ENCODE measurements around the gene TSPEAR.
"Not testable (repeated sequence)": the region's sequence is repeated elsewhere in the genome, so short reads cannot be mapped to it uniquely, and the experiment has no call there.

The TSPEAR gene

GRCh38 chr21:44508426-44508710 is 203.0 kb downstream of the TSPEAR start:
- H3K4me1 ChIP-seq (ENCODE audit: control insufficient read depth, insufficient read depth, low read length), result no peaks in the 10 kb centered on the region; the same call in 1 of the 2 replicates
- H3K27me3 ChIP-seq (ENCODE audit: control insufficient read depth, insufficient read depth, low read length), result no peaks in the 10 kb centered on the region
- no peaks in the 10 kb centered on the region; the same call in 1 of the 2 replicates for H3K36me3 ChIP-seq (ENCODE audit: control insufficient read depth, insufficient read depth, low read length)
- H3K4me3 ChIP-seq (ENCODE audit: low read length), result no peak overlapping the region
- H3K9me3 ChIP-seq (ENCODE audit: control insufficient read depth, insufficient read depth, low read length), result no peaks in the 10 kb centered on the region
- no peak overlapping the region for H3K27ac ChIP-seq (ENCODE audit: low read length)
- WGBS (ENCODE audit: insufficient coverage, insufficient read length), result no CpG with 5 or more reads among the region's 9 CpGs
- DNase-seq (ENCODE audit: low read depth, low spot score), result no peak

- Histone ChIP-seq H3K36me3 (ENCODE audit: control insufficient read depth, insufficient read depth, low read length) (no peaks in the 10 kb centered on the region; the same call in 1 of the 2 replicates), H3K4me1 (ENCODE audit: control insufficient read depth, insufficient read depth, low read length) (no peaks in the 10 kb centered on the region; the same call in 1 of the 2 replicates), H3K4me3 (ENCODE audit: low read length) (no peak overlapping the region), H3K9me3 (ENCODE audit: control insufficient read depth, insufficient read depth, low read length) (no peaks in the 10 kb centered on the region), H3K27ac (ENCODE audit: low read length) (no peak overlapping the region), H3K27me3 (ENCODE audit: control insufficient read depth, insufficient read depth, low read length) (no peaks in the 10 kb centered on the region)
- WGBS (ENCODE audit: insufficient coverage, insufficient read length), result no CpG with 5 or more reads among the region's 26 CpGs
- DNase-seq (ENCODE audit: low read depth, low spot score), result no peak
These were observed 203.5 kb downstream of the TSPEAR start for GRCh38 chr21:44507673-44508425.

DNA sequence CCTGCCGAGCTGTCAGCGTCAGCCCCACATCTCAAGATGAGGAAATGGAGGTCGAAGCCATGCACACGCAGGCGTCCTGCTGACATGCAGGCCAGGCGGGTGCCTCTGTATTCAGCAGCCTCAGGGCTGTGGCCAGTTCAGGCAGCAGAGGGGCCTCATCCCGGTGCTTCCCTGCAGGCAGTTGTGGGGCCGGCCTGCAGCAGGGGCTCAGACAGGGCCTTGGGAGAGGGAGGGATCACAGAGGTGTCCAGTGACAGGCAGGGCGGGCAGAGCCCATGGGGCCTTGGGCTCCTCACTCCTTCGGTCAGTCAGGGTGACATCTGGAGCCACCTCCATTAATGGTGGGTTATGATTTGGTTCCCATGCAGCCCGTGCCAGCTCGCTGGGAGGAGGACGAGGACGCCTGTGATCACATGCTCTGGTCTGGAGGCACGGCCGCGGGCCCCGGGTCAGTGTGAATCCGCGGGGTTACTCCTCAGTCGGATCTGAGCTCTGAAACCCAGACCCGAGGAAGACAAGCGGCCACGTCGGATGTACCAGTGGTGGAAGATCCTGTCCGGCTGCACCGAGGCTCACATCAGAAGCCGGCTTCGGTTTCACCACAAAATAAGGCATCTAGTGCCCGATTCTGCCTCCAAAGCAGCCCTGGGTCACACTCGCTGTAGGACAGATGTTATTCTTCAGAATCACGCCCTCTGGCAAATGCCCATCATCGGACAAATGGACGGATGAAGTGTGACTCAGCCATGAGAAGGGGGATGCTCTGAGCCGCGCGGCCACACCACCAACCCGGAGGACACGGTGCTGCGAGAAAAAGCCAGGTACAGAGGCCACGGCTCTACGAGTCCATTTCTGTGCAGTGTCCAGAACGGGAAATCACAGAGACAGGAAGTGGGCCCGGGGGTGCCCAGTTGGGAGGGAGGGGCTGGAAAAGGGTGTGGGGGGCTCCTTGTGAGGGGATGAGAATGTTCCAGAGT is 204.8 kb downstream of the TSPEAR start:
- no peaks in the 10 kb centered on the region; the same call in 1 of the 2 replicates for H3K4me1 ChIP-seq (ENCODE audit: control insufficient read depth, insufficient read depth, low read length)
- no peak overlapping the region for H3K27ac ChIP-seq (ENCODE audit: low read length)

DNA sequence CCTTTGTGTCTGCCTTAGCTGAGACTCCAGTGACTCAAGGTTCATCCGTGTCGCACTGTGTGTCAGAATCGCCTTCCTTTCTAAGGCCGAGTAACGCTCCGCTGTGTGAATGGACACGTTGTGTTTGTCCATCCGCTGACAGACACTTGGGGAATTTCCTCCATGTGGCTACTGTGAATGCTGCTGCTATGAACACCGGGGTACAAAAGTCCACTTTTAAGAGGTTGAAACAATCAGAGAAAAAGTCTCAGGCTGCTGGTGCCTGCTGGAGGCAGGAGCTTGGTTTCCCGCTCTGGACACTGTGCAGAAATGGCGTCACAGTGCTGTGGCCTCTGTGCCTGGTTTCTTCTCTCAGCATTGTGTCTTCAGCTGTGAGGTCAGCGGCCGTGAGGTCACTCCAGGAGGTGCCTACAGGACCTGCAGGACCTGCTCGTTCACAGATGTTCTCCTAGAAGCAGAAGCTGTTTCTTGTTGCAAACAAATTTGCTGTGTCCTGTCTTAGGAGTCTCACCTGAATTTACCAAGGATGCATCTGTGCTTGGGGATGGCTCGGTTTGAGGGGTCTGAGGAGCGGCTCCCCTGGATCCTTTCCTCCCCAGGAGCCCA is 205.6 kb downstream of the TSPEAR start:
- no peak for DNase-seq (ENCODE audit: low read depth, low spot score)
- H3K36me3 ChIP-seq (ENCODE audit: control insufficient read depth, insufficient read depth, low read length), result no peaks in the 10 kb centered on the region
- H3K4me3 ChIP-seq (ENCODE audit: low read length), result no peak overlapping the region
- no CpG with 5 or more reads among the region's 16 CpGs for WGBS (ENCODE audit: insufficient coverage, insufficient read length)
- no peaks in the 10 kb centered on the region; the same call in 1 of the 2 replicates for H3K4me1 ChIP-seq (ENCODE audit: control insufficient read depth, insufficient read depth, low read length)
- no peak overlapping the region for H3K27ac ChIP-seq (ENCODE audit: low read length)
- no peaks in the 10 kb centered on the region for H3K9me3 ChIP-seq (ENCODE audit: control insufficient read depth, insufficient read depth, low read length)
- no peaks in the 10 kb centered on the region for H3K27me3 ChIP-seq (ENCODE audit: control insufficient read depth, insufficient read depth, low read length)

More for the DNA sequence above, 204.8 kb downstream of the TSPEAR start:
- no peak for DNase-seq (ENCODE audit: low read depth, low spot score)
- WGBS (ENCODE audit: insufficient coverage, insufficient read length), result no CpG with 5 or more reads among the region's 44 CpGs
- Histone ChIP-seq H3K27me3 (ENCODE audit: control insufficient read depth, insufficient read depth, low read length) (no peaks in the 10 kb centered on the region), H3K9me3 (ENCODE audit: control insufficient read depth, insufficient read depth, low read length) (no peaks in the 10 kb centered on the region), H3K4me3 (ENCODE audit: low read length) (no peak overlapping the region; the same call in 1 of the 2 replicates), H3K36me3 (ENCODE audit: control insufficient read depth, insufficient read depth, low read length) (no peaks in the 10 kb centered on the region; the same call in 1 of the 2 replicates)

DNA sequence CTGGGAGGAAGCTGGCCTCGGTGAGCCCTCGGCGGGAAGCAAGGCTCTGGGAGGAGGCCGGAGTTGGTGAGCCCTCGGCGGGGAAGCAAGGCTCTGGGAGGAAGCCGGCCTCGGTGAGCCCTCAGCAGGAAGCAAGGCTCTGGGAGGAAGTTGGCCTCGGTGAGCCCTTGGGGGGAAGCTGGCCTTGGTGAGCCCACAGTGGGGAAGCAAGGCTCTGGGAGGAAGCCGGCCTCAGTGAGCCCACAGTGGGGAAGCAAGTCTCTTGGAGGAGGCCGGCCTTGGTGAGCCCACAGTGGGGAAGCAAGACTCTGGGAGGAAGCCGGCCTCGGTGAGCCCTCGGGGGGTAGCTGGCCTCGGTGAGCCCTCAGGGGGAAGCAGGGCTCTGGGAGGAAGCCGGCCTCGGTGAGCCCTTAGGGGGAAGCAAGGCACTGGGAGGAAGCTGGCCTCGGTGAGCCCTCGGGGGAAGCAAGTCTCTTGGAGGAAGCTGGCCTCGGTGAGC is 207.4 kb downstream of the TSPEAR start:
- H3K27ac ChIP-seq (ENCODE audit: low read length), result no peak overlapping the region
- no CpG with 5 or more reads among the region's 20 CpGs for WGBS (ENCODE audit: insufficient coverage, insufficient read length)
- H3K4me1 ChIP-seq (ENCODE audit: control insufficient read depth, insufficient read depth, low read length), result no peaks in the 10 kb centered on the region; the same call in 1 of the 2 replicates
- no peaks in the 10 kb centered on the region for H3K27me3 ChIP-seq (ENCODE audit: control insufficient read depth, insufficient read depth, low read length)
- DNase-seq (ENCODE audit: low read depth, low spot score), result no peak
- H3K36me3 ChIP-seq (ENCODE audit: control insufficient read depth, insufficient read depth, low read length), result no peaks in the 10 kb centered on the region
- no peaks in the 10 kb centered on the region for H3K9me3 ChIP-seq (ENCODE audit: control insufficient read depth, insufficient read depth, low read length)
- no peak overlapping the region for H3K4me3 ChIP-seq (ENCODE audit: low read length)

DNA sequence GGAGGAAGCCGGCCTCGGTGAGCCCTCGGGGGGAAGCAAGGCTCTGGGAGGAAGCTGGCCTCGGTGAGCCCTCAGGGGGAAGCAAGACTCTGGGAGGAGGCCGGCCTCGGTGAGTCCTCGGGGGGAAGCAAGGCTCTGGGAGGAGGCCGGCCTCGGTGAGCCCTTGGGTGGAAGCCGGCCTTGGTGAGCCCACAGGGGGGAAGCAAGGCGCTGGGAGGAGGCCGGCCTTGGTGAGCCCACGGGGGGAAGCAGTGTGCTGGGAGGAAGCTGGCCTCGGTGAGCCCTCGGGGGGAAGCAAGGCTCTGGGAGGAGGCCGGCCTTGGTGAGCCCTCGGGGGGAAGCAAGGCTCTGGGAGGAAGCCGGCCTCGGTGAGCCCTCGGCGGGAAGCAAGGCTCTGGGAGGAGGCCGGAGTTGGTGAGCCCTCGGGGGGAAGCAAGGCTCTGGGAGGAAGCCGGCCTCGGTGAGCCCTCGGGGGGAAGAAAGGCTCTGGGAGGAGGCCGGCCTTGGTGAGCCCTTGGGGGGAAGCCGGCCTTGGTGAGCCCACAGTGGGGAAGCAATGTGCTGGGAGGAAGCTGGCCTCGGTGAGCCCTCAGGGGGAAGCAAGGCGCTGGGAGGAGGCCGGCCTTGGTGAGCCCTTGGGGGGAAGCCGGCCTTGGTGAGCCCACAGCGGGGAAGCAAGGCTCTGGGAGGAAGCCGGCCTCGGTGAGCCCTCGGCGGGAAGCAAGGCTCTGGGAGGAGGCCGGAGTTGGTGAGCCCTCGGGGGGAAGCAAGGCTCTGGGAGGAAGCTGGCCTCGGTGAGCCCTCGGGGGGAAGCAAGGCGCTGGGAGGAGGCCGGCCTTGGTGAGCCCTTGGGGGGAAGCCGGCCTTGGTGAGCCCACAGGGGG is 208.1 kb downstream of the TSPEAR start:
- not testable (repeated sequence) for H3K27me3 ChIP-seq (ENCODE audit: control insufficient read depth, insufficient read depth, low read length); DNase-seq (ENCODE audit: low read depth, low spot score); H3K36me3 ChIP-seq (ENCODE audit: control insufficient read depth, insufficient read depth, low read length); H3K9me3 ChIP-seq (ENCODE audit: control insufficient read depth, insufficient read depth, low read length); H3K27ac ChIP-seq (ENCODE audit: low read length); H3K4me1 ChIP-seq (ENCODE audit: control insufficient read depth, insufficient read depth, low read length); H3K4me3 ChIP-seq (ENCODE audit: low read length)
- no CpG with 5 or more reads among the region's 44 CpGs for WGBS (ENCODE audit: insufficient coverage, insufficient read length)

GRCh38 chr21:44502171-44502958 is 209.0 kb downstream of the TSPEAR start:
- H3K27ac ChIP-seq (ENCODE audit: low read length), result no peak overlapping the region
- no peak overlapping the region for H3K4me3 ChIP-seq (ENCODE audit: low read length)
- H3K27me3 ChIP-seq (ENCODE audit: control insufficient read depth, insufficient read depth, low read length), result no peaks in the 10 kb centered on the region
- H3K4me1 ChIP-seq (ENCODE audit: control insufficient read depth, insufficient read depth, low read length), result no peaks in the 10 kb centered on the region; the same call in 1 of the 2 replicates
- DNase-seq (ENCODE audit: low read depth, low spot score), result no peak
- WGBS (ENCODE audit: insufficient coverage, insufficient read length), result no CpG with 5 or more reads among the region's 27 CpGs
- H3K36me3 ChIP-seq (ENCODE audit: control insufficient read depth, insufficient read depth, low read length), result no peaks in the 10 kb centered on the region
- no peaks in the 10 kb centered on the region for H3K9me3 ChIP-seq (ENCODE audit: control insufficient read depth, insufficient read depth, low read length)

- WGBS (ENCODE audit: insufficient coverage, insufficient read length), result no CpG with 5 or more reads among the region's 19 CpGs
- no peaks in the 10 kb centered on the region for H3K27me3 ChIP-seq (ENCODE audit: control insufficient read depth, insufficient read depth, low read length)
- H3K4me1 ChIP-seq (ENCODE audit: control insufficient read depth, insufficient read depth, low read length), result no peaks in the 10 kb centered on the region; the same call in 1 of the 2 replicates
- no peaks in the 10 kb centered on the region for H3K9me3 ChIP-seq (ENCODE audit: control insufficient read depth, insufficient read depth, low read length)
- DNase-seq (ENCODE audit: low read depth, low spot score), result no peak
- no peaks in the 10 kb centered on the region for H3K36me3 ChIP-seq (ENCODE audit: control insufficient read depth, insufficient read depth, low read length)
- H3K4me3 ChIP-seq (ENCODE audit: low read length), result no peak overlapping the region
- no peak overlapping the region for H3K27ac ChIP-seq (ENCODE audit: low read length)
These were observed 211.3 kb downstream of the TSPEAR start for GRCh38 chr21:44500111-44500510.

- no CpG with 5 or more reads among the region's 23 CpGs for WGBS (ENCODE audit: insufficient coverage, insufficient read length)
- H3K27ac ChIP-seq (ENCODE audit: low read length), result no peak overlapping the region
- H3K9me3 ChIP-seq (ENCODE audit: control insufficient read depth, insufficient read depth, low read length), result no peaks in the 10 kb centered on the region
- DNase-seq (ENCODE audit: low read depth, low spot score), result no peak
- no peaks in the 10 kb centered on the region for H3K27me3 ChIP-seq (ENCODE audit: control insufficient read depth, insufficient read depth, low read length)
- no peaks in the 10 kb centered on the region; the same call in 1 of the 2 replicates for H3K4me1 ChIP-seq (ENCODE audit: control insufficient read depth, insufficient read depth, low read length)
- no peak overlapping the region for H3K4me3 ChIP-seq (ENCODE audit: low read length)
- H3K36me3 ChIP-seq (ENCODE audit: control insufficient read depth, insufficient read depth, low read length), result no peaks in the 10 kb centered on the region
These were observed 211.7 kb downstream of the TSPEAR start for GRCh38 chr21:44499631-44500030.
